ENCODE data around the gene CKMT2. TPM values are rescaled to one million over a fixed set of nuclear protein-coding genes. Genes with fewer than 3 reads are reported as not detected.
"Not testable (repeated sequence)": the region's sequence is repeated elsewhere in the genome, so short reads cannot be mapped to it uniquely, and the experiment has no call there.

CKMT2 gene
- total and polyA plus RNA-seq, 3 donors from 2014 or later, result 13.7 to 27.6 (median 25.4) TPM

- no peak overlapping the region for H3K27ac ChIP-seq
- H3K4me3 ChIP-seq, result no peak overlapping the region
- no peaks in the 10 kb centered on the region for H3K36me3 ChIP-seq (ENCODE audit: low read depth, missing control alignments)
- 87 to 91% methylated on average over 4 of the region's 4 CpGs for WGBS, 2 donors
- H3K27me3 ChIP-seq, result no peaks in the 10 kb centered on the region
- H3K4me1 ChIP-seq, result no peaks in the 10 kb centered on the region
- H3K9me3 ChIP-seq, result no peaks in the 10 kb centered on the region
- no peak for DNase-seq
- TF ChIP-seq POLR2A (IDR thresholded peaks at IDR 0.05) (no peak), CTCF (IDR thresholded peaks at IDR 0.05) (no peak)
- intact Hi-C loops (cut with DNase I; ENCODE audit: low total_unique reads), result no loop called here
Measured at GRCh38 chr5:81253875-81254274, 20.8 kb downstream of the CKMT2 start.

GRCh38 chr5:81254886-81255559 is 21.9 kb downstream of the CKMT2 start:
- H3K9me3 ChIP-seq, result no peaks in the 10 kb centered on the region
- H3K27me3 ChIP-seq, result no peaks in the 10 kb centered on the region
- no peaks in the 10 kb centered on the region for H3K4me1 ChIP-seq
- WGBS, 2 donors, result 95 to 96% methylated on average over 10 to 21 of the region's 21 CpGs
- H3K36me3 ChIP-seq (ENCODE audit: low read depth, missing control alignments), result no peaks in the 10 kb centered on the region
- intact Hi-C loops (cut with DNase I; ENCODE audit: low total_unique reads), result no loop called here
- TF ChIP-seq CTCF (IDR thresholded peaks at IDR 0.05), result no peak
- TF ChIP-seq POLR2A (IDR thresholded peaks at IDR 0.05), result no peak
- H3K4me3 ChIP-seq, result no peak overlapping the region
- no peak overlapping the region for H3K27ac ChIP-seq
- DNase-seq, result no peak

GRCh38 chr5:81256766-81257165 is 23.6 kb downstream of the CKMT2 start:
- H3K27ac ChIP-seq, result no peak overlapping the region
- no peak for DNase-seq
- H3K4me1 ChIP-seq, result no peaks in the 10 kb centered on the region
- H3K4me3 ChIP-seq, result no peak overlapping the region
- 80 to 86% methylated on average over 1 of the region's 1 CpG for WGBS, 2 donors
- no peak for TF ChIP-seq POLR2A (IDR thresholded peaks at IDR 0.05)
- TF ChIP-seq CTCF (IDR thresholded peaks at IDR 0.05), result no peak
- H3K27me3 ChIP-seq, result no peaks in the 10 kb centered on the region
- H3K9me3 ChIP-seq, result no peaks in the 10 kb centered on the region
- H3K36me3 ChIP-seq (ENCODE audit: low read depth, missing control alignments), result no peaks in the 10 kb centered on the region
- intact Hi-C loops (cut with DNase I; ENCODE audit: low total_unique reads), result no loop called here

DNA sequence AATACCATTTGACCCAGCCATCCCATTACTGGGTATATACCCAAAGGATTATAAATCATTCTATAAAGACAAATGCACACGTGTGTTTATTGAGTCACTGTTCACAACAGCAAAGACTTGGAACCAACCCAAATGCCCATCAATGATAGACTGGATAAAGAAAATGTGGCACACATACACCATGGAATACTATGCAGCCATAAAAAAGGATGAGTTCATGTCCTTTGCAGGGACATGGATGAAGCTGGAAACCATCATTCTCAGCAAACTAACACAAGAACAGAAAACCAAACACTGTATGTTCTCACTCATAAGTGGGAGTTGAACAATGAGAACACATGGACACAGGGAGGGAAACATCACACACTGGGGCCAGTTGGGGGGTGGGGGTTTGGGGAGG is 29.7 kb downstream of the CKMT2 start:
- intact Hi-C loops (cut with DNase I; ENCODE audit: low total_unique reads); H3K27me3 ChIP-seq; DNase-seq; H3K4me1 ChIP-seq; H3K36me3 ChIP-seq (ENCODE audit: low read depth, missing control alignments); H3K27ac ChIP-seq; H3K4me3 ChIP-seq; H3K9me3 ChIP-seq: not testable (repeated sequence)
- WGBS, 2 donors, result 97 to 100% methylated on average over 1 of the region's 1 CpG

DNA sequence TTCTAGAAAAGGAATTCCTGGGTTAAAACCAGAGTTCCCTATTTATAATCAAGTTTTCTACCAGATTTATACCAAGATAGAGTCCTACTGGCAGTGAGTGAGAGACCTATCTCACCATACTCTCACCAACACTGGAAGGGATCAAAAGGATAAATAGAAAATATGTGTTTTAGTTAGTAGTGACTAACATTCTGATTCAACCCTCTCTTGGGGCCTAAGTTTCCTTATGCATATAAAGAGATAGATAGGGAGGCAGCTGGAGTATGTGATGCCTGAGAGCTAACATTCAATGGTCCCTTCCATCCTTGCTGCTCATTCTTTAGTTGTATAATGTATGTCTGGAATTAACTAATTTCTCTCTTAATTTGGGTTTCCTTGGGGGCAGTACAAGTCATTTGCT is 32.0 kb downstream of the CKMT2 start:
- Histone ChIP-seq H3K4me1 (no peaks in the 10 kb centered on the region), H3K4me3 (no peak overlapping the region), H3K27me3 (no peaks in the 10 kb centered on the region), H3K36me3 (ENCODE audit: low read depth, missing control alignments) (no peaks in the 10 kb centered on the region), H3K27ac (no peak overlapping the region), H3K9me3 (no peaks in the 10 kb centered on the region)
- TF ChIP-seq POLR2A (IDR thresholded peaks at IDR 0.05) (no peak), CTCF (IDR thresholded peaks at IDR 0.05) (no peak)
- intact Hi-C loops (cut with DNase I; ENCODE audit: low total_unique reads), result no loop called here
- DNase-seq, result no peak
